Stimulated activated CD4-positive, alpha-beta T cell treated with anti-CD3 and anti-CD28 coated beads, Interleukin-12 subunit alpha, Interleukin-12 subunit beta, amount 100 ng/mL, for 4 hours (primary cell): ENCODE measurements around the gene C19orf85.
"Not testable (repeated sequence)": the region's sequence is repeated elsewhere in the genome, so short reads cannot be mapped to it uniquely, and the experiment has no call there.

Source experiments
- DNase-seq: peaks from one replicate; pipeline ENCODE4 v3.0.0-alpha.2; 2020

C19orf85 gene

DNA sequence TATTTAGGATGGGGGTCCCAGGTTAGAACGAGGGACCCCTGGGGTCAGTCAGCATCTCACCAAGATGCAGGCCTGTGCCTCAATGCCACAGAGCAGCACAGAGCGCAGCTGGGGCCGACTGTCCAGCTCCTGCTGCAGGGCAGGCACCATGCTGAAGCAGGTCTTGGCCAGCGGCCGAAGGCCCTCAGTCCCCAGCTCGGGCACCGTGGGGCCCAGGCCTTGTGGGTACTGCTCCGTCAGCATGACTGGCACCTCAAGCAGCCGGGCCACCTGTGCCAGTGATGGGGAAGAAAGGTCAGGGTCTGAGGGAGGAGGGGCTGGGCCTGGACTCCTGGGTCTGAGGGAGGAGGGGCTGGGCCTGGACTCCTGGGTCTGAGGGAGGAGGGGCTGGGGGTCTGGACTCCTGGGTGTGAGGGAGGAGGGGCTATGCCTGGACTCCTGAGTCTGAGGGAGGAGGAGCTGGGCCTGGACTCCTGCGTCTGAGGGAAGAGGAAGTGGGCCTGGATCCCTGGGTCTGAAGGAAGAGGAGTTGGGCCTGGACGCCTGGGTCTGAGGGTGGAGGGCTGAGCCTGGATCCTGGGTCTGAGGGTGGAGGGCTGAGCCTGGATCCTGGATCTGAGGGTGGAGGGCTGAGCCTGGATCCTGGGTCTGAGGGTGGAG lies 8.8 kb downstream of the C19orf85 start:
- no peak for DNase-seq

DNA sequence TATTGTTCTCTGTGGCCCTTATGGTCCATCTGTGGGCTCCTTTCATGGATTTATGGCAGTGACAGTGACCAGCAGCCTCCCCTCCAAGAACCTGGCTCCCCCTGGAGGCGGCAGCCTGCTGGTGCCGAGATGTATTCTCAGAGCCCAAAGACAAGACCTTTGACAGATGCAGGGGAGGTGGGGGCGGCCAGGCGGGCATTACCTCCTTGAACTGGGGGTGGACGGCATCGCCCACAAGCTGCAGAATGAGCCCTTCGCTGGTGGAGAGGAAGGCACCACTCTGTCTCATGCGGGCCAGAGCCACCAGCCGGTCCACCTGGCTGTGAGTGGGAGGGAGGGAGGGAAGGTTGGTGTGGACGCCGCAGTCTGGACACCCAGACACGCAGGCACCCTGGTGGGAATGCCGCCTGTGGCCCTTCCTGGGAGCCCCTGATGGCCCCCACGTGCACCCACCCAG lies 9.7 kb downstream of the C19orf85 start:
- peak; percentile 49 for DNase-seq

DNA sequence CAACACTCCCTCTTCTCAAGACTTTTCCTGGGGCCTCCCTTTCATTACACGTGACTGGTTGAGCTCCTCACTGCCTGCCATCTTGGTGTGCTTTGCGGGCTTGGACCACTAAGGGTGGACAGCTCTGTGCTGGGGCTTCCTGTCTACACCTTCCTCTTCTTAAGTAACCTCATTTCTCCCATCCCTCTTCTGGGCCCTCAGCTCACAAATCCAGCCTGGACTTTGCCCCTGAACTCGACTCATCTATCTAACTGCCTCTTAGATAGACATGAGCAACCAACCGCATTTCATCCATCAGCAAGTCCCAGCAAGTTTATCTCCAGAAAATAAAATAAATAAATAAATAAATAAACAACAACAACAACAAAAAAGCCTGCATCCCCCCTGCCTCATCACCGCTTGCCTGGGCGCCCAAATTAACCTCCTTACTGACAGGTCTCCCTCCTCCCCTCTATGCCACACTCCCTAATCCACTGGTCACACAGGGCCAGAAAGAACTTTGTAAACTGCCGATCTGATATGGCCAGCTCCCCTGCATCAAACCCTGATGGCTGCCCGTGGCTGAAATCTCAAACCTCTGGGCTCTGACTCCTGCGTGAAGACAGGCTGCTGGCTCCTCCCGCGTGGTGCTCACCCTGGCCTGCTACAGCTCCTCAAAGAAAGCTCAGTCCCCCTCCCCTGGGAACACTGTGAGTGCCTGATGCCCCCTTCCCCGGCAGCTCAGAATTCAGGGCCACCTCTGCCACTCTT lies 10.9 kb downstream of the C19orf85 start:
- DNase-seq = no peak

- no peak for DNase-seq
Observed at GRCh38 chr19:55452749-55453346, 11.7 kb downstream of the C19orf85 start.

- no peak for DNase-seq
Observed at GRCh38 chr19:55451965-55452748, 12.4 kb downstream of the C19orf85 start.

DNA sequence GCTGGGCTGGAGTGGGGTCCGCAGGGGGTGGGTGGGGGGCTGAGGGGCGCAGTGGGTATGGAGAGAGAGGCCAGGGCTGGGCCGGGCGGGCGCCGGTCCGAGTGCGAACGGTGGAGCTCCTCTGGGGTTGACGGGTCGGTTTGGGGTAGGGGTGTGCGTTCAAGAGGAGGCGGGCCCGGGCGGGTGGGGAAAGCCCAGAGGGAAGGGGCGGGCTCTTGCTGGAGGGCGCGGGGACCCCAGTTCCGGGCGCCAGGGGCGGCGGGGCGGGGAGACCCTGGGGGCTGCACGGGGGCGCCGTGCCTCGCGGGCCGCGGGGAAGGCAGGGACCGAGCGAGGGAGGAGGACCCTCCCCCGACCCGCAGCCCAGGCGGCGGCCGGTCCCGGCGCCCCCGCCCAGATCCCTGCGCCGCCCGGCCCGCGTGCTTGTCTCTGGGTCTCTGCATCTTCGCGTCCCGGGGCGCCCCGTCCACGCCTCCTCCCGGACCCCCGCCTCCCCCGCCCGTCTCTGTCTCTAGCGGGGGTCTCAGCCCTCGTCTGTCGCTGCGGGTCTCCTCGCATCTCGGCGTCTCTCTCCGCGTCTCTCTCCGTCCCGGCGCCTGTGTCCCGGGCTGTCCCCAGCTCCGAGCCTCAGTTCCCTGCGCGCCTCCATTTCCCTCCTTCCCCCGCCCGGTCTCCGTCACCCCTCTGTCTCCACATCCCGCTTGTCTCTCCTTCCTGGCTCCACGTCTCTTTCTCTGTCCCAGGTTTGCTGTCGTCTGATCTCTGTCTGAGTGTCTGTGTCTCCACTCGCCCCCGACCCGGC lies 13.2 kb downstream of the C19orf85 start:
- no peak for DNase-seq

- no peak for DNase-seq
Observed at GRCh38 chr19:55449469-55449868, 15.1 kb downstream of the C19orf85 start.

DNA sequence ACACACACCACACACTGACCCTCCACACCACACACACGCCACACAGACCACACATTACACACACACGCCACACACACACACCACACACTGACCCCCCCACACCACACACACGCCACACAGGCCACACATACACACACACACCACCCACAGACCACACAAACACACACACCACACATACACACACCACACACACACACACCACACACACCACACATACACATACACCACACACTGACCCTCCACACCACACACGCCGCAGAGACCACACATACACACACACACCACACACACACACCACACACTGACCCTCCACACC lies 16.4 kb downstream of the C19orf85 start:
- not testable (repeated sequence) for DNase-seq

DNA sequence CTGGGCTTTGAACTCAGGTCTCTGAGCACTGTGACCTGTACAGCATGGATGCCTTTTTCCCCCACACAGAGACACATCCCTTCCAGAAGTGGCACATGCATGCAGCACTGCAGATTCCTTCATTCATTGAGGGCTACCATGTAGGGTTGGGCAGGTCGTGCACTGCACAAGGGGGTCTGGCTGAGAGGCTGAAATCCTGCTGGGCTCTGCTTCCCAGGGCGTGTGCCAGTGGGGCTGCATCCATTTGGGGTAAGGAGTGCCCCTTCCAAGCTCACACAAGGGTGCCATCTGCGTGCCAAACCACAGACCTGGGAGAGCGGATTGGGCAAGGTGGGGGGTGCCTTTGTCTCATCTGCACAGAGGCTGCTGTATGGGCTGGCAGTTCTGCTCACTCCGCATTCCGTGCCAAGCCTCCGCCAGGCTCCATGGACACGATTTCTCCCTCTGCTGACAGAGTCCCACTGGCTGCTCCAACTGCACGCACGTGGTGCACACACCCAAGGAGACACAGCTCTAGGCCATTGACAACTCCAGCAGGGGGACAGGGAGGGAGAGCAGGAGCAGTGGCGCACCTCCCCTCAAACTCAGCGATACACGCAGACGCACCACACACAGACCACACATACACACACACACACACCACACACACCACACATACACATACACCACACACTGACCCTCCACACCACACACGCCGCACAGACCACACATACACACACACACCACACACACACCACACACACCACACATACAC lies 17.0 kb downstream of the C19orf85 start:
- DNase-seq = no peak

- DNase-seq = no peak
Observed at GRCh38 chr19:55446060-55446459, 18.5 kb downstream of the C19orf85 start.

- DNase-seq = no peak
Observed at GRCh38 chr19:55444646-55445045, 19.9 kb downstream of the C19orf85 start.

DNA sequence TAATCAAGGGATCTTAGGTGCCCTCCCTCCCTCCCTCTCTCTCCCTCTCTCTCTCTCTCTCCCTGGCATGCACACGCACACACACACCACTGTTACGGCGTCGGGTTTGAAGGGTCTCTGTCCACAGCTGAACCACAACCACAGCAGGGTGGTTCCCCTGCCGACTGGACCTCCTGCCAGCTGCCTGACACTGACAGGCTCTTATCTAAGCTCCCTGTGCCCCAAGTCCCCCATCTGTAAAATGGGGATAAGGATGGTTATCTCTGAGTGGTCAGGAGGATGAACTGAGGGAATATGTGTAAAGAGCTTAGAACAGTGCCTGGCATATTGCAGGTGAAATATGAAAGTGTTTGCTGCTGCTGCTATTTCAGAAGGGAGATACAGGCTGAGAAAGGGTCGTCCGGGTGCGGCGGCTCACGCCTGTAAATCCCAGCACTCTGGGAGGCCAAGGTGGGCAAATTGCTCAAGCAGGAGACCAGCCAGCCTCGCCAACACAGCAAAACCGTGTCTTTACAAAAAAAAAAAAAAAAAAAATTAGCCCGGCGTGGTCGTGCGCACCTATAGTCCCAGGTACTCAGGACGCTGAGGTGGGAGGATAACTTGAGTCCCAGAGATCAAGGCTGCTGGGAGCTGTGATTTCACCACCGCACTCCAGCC lies 20.6 kb downstream of the C19orf85 start:
- DNase-seq = no peak

GRCh38 chr19:55443045-55443823 lies 21.3 kb downstream of the C19orf85 start, which contains the start of gene SHISA7:
Gene SHISA7, minus strand, starts transcription at chr19:55443300. Its CDS starts 437 bp downstream, at chr19:55442863.
- no peak for DNase-seq

DNA sequence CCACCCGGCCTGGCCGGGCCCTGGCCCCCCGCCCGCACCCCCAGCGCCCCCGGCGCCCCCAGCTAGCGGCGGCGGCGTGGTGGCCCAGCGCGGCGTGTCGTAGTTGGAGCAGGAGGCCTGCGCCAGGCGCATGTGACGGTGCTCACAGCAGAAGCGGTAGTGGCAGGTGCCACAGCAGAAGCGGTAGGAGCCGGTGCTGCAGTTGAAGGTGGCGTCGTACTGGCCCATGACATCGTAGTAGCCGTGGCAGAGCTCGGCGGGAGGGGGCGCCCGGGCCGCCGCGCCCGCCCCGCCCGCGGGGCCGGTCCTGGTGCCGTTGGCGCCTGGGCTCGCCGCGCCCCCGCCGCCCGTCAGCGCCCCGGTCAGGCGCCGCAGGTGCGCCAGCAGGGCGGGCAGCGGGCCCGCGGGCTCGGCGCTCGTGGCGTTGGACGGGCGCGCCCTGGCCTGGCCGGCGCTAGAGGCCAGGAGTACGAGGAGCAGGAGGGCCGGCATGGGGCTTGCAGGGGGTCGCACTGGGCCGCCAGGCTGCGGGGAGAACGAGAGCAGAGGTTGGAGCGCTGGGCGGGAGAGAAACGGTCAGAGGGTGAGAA lies 22.1 kb downstream of the C19orf85 start:
- DNase-seq = no peak

GRCh38 chr19:55441692-55442321 lies 22.7 kb downstream of the C19orf85 start:
- DNase-seq = no peak

DNA sequence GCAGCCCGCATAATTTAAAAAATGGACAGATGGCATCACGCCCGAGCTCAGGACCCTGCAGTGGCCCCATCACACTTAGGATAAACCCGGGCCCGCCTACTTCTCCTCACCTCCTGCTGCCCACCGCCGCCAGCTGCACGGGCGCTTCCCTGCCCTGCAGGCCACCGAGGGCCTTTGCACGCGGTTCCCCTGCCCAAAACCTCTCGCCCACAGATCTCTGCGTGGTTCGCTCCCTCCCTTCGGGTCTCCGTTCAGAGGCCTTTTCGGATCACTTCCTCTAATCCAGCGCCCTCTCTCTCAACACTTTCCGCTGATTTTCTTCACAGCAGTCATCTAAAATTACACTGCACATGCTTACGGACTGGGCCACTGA lies 23.2 kb downstream of the C19orf85 start:
- DNase-seq = no peak

GRCh38 chr19:55440411-55441105 lies 24.0 kb downstream of the C19orf85 start:
- DNase-seq = no peak

- DNase-seq = no peak
Observed at GRCh38 chr19:55439052-55439451, 25.5 kb downstream of the C19orf85 start.

DNA sequence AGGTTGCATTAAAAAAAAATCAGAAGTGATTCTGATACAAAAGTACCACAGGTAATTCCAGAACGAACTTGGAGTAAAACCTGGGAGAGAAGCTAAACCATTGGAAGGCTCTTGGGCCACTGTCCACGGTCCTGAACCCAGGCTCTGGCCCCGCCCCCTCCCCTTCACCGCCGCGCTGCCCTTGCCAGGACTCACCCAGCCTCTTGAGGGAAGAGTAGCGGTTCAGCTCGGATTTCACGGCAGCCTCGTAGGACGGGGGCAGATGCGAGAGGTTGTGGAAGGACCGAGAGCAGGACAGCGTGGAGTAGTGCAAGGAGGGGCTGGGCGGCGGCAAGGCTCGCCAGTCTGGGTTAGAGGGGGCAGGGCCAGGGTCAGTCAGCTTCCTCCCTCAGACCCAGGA lies 27.1 kb downstream of the C19orf85 start:
- DNase-seq = no peak
